HK-2 (cell line): ENCODE measurements around the gene GPC1.

Source experiments
- DNase-seq: peaks from one replicate; pipeline ENCODE4 v3.0.0-alpha.2; 2018; ENCODE audit not compliant: unreplicated experiment

GPC1 gene

DNA sequence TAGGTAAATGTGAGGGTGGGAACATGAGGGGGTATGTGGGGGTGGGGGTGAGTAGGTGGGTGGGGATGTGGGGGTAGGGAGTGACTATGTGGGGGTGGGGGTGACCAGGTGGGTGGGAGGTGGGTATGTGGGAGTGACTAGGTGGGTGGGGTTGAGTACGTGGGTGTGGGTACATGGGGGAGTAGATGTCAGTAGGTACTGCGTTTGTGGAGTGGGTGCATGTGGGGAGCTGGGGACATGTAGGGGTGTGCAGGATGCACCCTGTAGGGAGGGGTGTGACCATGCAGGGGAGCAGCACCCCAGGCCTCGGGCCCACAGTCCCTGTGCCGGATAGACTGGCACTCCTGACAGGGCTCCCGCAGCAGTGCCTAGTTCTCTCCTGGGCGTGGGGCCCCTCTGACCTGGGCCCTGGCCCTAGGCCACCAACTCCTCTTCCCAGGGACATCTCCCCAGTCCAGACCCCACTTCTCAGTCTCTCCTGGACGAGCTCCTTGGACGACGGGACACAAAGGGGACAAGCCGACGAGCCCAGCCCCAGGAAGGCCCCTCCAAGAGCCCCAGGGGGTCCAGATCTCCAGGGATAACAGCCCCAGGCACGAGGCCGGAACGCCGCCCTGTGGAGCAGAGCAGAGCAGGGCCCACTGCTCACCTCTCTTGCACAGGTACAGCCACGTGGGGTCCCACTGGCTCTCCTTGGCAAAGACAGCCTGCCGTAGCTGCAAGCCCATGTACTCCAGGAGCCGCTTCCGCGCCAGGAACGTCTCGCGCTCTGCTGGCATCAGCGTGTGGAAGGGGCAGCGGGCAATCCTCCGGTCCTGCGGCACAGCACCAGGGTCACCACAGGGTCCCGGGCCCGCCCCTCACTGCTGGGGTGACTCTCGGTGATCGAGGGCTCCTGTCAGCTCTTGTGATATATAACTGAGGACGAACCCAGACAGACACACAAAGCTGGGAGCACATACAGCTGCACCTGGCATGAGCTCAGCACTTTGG is 64.1 kb downstream of the GPC1 start:
- DNase-seq: no peak

DNA sequence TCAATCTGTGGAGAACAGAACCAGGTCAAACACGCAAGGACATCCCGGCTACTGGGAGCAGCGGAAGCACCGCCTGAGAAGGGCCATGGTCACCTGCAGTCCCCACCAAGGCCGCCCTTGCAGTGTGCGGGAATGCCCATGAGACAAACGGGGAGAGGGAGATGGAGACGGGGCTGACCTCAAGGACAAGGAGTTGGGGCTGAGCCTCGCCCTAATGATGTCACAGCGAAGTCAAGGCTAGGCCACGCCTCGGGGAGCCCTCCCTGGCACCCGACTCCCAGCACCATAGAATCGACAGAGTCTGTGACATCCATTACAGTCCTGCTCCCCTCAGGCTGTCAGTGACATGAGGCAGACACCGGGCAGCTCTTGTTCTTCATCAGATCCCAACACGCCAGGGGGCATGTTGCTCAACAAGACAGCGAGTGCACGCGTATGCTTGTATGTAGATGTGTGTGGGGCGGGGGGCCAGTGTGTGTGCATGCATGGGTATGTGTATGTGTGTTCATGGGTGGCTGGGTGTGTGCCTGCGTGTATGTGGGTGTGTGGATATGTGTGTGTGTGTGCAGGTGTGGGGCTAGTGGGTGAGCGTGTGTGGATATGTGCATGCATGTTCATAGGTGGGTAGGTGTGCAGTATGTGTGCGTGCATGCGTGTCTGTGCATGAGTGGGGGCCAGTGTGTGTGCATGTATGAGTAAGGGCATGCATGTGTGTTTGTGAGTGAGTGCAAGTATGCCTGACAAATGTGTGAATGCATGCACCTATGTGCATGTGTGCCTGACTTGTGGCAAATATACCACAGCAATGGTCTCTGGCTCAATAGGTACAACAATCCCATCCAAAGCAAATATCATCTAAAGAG is 65.3 kb downstream of the GPC1 start:
- no peak for DNase-seq

DNA sequence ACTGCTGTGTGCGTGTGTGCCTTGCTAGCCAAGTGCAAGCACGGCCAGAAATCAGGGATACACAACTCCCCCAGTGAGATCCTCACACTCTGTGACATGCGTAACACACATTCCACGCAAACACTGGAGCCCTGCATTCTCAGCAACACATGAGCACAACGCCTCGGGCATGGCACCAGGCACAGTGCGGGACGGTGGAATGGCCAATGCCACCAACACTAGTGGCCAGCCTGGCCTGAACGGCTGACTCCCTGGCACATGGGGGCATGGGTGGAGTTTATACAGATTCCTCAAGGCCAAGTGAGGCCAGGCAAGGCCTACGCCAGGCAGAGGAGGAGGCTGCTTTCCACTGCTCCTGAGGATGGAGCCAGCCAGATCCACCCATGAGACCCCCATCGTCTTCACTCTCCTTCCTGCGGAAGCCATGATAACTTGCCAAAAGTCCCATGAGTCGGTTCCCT is 66.1 kb downstream of the GPC1 start:
- no peak for DNase-seq

DNA sequence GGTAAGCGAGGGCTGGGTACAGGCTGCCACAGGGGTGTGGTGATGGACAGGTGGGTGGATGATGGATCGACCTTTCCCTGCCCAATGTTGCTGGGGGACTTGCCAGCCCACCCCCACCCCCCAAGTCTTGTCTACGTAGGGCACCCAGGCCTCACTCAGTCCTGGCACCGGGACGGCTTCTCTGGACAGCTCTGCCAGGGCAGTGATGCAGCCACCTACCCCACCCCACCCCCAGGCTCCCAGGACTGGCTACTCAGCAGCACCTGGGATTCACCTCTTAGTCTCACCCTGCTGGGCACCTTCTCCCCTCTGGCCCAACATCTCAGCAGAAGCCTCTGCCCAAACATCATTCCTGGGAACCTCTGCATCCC is 66.6 kb downstream of the GPC1 start:
- no peak for DNase-seq

DNA sequence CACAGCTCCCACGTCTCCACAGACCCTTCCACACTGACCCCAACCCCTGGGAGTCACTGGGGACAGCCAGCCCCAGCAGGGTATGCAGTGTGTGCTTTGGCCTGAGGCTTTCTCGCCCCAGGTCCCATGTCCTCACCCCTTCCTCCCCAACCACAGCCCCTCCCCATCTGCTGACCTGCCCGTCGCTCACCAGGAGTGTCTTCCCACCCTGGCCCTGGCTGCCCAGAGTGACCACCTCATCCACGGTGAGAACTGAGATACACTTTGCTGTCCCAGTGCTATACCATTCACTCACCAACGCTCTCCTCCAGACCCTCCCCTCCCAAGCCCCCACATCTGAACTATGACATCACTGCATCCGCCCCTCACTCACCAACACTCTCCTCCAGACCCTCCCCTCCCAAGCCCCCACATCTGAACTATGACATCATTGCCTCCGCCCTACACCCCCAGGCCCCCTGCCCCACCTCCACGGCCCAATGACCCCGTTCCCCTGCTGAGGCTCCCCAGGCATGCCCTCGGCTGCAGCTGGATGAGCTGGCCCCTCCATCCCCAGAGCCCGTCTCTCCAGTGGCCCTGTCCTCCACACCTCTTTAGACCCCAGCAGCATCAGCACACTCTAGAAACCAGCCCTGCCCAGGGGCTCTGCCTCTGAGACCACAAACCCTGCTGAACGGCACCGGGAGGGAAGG is 67.1 kb downstream of the GPC1 start:
- no peak for DNase-seq

DNA sequence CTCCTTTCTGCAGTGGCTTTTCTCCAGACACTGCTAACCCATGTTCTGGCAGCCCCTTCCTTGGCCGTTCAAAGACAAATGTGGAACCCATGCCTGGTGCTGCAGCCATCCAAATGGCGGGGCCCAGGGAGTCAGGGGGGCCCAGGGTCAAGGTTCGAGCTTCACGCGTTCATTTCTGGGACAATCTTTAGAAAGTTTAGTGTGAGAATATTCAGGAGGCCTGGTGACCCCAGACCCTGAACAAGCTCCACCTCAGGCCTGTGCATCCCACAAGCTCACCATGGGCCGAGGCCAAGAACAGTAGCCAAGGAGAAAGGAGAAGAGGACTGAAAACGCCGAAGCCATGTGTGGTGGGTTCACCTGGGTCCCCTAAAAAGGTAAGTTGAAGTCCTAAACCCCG is 67.9 kb downstream of the GPC1 start:
- DNase-seq: no peak

DNA sequence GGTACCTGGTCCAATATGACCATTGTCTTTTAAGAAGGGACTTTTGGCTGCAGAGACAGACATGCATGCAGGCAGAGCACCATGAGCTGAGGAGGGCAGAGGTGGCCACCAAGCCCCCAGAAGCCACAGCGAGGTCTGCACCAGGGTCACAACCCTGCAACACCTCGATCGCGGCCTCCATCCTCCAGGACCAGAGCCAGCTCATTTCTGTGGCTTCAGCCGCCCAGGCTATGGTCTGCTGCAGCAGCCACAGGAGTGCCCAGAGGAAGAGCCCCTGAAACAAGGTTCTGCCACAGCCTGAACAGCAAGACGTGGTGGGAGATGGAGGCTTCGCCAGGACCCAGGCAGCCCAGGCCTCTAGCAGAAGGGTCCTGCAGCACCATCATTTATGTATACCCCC is 68.4 kb downstream of the GPC1 start:
- no peak for DNase-seq

DNA sequence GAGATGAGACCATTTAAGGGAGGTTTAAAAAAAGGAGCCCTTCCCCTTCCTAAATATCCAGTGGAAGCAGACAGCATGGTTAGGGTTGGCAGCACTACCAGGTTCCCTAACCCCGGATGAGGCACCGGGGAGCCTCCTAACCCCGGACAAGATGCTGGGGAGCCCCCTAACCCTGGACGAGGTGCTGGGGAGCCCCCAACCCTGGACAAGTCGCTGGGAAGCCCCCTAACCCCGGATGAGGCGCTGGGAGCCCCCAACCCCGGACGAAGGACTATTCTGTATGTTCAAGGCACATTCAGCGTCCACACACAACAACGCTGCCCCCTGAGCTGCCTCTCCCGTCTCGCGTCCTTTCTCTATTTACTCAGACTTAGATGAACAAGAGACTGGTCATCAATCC is 70.4 kb downstream of the GPC1 start:
- DNase-seq: no peak

DNA sequence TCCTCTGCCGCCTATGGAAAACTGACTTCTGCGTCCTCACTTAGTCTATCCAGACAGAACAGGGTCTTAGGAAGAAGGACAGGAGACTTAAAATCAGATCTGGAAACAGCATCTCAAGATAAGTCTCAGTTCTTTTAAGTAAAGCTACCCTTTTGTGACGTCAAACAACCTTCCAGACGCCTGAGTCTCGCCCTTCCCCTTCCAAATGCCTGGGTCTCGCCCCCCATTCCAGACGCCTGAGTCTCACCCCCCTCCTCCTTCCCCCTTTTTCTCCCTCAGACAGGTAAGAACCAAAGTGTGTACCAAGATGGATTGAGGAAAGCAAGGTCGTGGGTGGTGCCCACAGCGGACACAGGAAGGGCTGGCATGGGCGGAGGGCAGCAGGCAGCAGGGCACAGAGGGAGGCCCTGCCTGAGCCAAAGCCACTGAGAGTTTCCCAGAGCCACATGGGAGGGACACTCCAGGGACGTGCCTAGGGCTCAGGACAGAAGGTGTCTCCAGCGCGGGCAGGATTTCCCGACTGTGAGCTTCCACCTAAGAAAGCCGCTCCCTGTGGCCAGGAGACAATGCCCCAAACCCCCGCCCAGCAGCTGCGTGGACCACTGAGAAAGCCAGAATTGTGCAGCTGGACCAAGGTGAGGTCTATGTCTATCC is 71.1 kb downstream of the GPC1 start:
- no peak for DNase-seq

DNA sequence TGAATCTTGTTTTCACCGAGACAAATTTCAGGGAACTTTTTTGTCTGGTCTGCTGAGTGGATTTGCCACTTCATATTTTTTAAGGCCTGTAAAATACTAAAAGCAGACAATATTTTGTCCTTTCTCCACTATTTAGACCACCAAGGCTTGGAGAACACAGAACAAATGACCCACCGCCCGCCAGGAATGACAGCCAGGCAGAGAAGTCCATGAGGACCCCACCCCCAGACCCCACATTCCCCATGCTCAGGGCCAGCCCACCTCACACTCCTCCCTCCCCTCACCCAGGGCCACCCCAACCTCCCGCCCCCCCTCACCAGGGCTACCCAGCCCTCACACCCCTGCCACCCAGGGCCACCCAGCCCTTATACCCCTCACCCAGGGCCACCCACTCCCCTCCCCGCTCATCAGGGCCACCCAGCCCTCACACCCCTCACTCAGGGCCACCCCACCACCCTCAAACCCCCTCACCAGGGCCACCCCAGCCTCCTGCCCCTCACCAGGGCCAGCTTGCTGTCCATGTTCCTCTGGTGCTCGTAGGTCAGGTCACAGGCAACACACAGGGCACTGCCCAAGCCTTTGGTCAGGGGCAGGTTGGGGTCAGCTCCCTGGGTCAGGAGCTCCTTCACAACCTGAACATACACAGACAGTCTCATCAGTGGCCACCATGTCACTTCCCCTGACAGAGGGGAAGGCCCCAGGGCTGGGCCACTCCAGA is 71.8 kb downstream of the GPC1 start:
- no peak for DNase-seq

DNA sequence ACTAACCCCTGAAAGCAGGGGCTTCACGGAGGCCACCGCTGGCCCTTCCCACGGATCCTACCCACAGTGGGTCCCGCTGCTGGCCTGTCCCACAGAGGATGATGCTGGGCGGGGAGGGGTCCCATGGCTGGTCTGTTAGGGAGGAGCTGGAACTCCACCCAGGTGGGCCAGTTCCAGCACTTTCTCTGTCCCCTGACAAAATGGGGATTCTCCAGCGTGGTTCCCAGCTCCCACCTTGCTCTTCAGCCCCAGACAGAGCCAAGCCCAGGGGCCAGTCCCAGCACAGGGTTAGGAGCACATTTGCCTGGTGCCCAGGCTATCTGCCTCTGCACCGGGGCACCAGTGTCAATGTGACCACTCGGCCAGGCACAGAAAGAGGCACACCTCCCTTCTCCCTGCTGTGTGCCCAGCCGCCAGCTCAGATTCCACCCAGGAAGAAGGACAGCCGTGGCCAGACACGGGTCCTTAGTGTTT is 72.4 kb downstream of the GPC1 start:
- no peak for DNase-seq

DNA sequence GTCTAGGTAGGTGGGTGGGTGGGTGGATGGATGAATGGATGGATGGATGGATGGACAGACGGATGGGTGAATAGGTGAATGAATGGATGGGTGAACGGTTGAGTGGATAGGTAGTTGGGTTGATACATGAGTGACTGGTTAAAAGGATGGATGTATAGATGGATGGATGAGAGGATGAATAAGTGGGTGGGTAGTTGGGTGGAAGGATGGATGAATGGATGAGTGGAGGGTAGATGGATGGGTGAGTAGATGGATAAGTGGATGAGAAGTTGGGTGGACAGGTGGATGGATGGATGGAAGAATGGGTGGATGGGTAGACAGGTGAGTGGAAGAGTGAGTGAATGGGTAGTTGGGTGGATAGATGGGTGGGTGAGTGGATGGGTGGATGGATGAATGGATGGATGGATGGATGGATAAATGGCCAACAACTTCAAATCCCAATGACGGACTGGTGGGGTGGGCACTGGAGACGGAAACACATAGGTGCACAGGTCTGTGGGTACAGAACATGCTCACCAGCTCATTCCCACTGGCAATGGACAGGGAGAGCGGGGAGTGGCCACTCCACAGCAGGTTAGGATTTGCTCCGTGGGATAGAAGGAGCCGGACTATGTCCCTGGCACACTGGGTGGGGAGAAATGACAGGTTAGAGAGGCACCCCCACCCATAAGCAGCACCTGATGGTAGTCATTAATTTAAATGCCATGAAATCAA is 73.5 kb downstream of the GPC1 start:
- DNase-seq: no peak

DNA sequence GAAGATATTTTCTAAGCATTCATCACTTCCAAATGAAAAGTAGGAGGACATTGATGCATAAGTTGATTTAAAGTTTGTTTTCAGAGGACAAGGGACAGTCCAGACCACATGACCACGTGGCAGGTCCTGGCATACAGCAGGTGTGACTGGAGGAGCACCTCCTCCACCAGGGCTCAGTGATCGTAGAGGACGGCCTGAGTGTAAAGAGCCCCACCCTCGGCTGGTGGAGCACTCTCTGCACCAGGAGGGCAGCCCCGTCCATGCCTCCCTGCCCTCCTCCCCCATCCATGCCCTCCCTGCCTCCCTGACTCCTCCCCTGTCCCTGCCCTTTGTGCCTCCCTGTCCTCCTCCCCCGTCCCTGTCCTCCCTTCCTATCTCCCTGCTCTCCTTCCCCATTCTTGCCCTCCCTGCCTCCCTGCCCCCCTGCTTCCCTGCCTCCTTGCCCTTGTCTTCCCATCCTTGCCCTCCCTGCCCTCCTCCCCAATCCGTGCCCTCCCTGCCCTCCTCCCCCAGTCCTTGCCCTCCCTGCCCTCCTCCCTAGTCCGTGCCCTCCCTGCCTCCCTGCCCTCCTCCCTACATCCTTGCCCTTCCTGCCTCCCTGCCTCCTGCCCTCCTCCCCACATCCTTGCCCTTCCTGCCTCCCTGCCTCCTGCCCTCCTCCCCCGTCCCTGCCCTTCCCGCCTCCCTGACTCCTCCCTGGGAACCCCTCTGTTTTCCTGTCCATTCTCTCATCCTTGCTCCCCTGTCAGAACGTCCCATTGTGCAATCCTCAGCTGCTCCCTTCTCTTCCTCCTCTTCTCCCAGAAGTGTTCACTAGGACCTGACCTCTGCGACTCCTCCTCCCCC is 74.4 kb downstream of the GPC1 start:
- no peak for DNase-seq

DNA sequence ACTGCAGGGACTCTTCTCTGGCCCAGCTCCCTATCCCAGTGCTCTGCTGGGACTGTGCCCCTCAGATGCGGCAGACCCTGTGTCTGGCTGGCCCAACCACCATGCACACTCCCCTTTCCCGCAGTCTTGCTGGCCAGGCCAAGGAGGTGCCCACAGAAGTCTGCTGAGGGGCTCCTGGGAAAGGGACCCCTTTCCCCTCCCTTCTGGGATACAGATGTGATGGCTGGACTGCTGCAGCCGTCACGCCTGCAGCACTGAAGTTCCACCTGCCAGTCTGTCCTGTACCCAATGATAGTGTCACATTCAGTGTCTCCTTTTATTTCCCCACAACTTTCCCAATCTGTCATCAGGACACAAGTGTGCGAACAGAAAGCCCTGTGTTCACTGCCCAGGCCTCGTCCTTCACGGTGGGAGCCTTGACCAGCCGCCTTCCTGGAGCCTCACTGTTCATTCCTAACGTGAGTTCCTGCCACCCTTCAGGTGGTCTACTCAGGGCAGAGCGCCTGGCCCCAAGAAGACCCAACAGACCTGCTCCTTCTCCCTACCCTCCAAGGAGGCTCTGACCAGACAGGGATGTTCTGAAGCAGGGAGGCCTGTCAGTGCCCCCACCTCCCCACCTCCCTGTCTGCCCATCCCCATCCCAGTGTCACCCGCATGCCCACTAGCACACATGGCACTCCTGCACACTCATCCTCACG is 75.2 kb downstream of the GPC1 start:
- DNase-seq: no peak

DNA sequence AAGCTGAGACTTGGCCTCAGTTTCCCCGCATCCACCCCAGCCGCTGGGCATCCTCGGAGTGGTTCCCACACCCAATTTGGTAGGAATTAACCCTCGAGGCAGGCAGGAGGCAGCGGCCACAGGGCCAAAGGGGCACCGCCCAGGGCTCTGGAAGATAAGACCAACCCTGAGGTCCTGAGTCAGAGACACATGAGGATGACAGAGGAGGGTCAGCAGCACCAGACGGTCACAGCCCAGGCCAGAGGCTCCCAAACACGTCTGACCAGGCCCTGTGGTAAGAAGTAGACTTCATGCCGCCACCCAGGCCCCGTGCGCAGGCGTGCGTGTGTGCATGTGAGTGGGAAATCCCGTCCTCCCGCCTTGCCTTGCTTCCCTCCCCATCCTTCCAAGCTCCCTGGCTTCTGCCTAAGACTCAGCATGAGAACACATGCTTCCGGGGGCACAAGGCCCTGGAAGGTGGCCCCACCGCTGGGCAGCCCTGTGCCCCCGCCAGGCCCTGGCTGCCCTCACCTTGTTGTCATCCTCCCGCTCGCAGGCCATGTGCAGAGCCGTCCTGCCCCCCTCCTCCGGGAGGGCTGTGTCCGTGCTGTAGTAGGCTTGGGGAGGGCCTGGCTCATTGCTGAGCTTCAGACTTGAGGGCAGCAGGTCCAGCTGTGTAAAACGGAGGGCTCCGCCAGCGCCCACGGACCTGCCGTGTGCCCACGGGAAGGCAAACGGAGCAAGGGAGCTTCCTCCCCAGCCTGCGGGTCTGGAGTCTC is 76.1 kb downstream of the GPC1 start:
- no peak for DNase-seq

DNA sequence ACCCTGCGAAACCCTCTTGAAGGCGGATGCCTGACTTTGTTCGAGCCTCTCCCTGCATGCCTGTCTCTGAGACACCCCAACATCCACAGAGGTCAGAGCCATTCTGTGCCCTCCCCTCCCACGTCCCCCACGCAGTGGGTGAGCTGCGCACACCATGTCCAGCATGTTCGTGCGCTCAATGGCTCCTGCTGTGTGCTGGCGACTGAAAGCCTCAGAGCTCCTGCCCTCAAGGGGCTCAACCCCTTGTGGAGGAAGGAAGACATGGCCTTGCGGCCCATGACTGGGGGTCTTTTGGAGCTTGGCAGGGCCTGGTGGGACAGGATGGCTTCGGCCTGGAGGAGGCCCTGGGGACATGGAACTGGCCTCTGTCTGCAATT is 76.6 kb downstream of the GPC1 start:
- DNase-seq: no peak

DNA sequence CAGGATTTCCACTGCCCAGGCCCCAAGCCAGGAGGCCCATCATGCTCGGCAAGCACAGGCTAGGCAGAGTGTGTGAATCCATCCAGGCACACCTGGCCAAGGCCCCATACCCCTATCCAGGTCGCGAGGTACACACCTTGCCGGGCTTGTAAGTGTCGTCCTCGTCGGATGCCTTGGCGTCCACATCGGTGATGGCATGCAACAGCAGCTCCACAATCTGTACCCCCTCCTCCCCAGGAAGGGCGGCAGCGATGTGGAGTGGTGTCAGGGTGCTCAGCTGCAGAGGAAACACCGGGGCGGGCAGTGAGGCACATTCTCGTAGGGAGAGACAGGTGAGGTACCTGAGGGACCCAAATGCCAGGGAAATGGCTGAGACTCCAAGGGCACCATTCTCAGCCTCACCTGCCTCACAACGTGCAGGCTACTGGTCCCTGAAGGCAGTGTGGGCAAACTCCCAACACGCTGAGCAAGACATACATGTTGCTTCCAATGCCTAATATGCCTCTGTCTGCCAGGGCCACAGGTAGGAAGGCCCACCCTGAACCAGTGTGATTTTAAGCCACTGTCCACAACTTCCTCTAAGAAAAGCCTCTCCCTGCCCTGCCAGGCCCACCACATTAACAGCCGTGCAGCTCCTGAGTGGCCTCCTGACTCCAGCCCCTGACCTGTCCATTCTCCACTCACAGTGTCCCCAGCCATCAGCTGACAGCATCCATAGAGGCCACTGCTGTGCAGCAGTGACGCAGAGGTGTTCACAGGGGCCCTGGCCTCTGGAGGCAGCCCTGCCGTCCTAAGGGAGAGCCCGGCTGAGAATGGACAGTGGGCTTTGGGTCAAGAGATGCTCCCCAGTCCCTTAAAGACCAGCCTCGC is 77.4 kb downstream of the GPC1 start:
- DNase-seq: no peak
